SK-N-SH (cell line): ENCODE measurements around the gene SYNC. TPM values are rescaled to one million over a fixed set of nuclear protein-coding genes. Genes with fewer than 3 reads are reported as not detected.

Experiments
- CTCF ChIA-PET: fragments of 300-600, 350-600 bp; formaldehyde crosslinking; extraction: SDS; loops from one replicate; lab custom pipeline; 2021; lab: Yijun Ruan, JAX
- POLR2A ChIA-PET: fragments of 350-600 bp; sonication (Branson Sonifier 250); formaldehyde crosslinking; extraction: SDS; loops from one replicate; lab custom pipeline; 2020; ENCODE audit warnings: antibody characterized with exemption, inconsistent platforms; lab: Yijun Ruan, JAX
- DNase-seq: peaks from one replicate; pipeline ENCODE4 v3.0.0; 2012
- H2AFZ ChIP-seq: fragments of 200-600 bp; sonication (generic); 2 replicates; pipeline ENCODE4 v1.8.1; 2016; ENCODE audit warnings: antibody characterized with exemption, mild to moderate bottlenecking, low read depth
- H3F3A ChIP-seq: fragments of 200-600 bp; sonication (generic); replicated peaks from 2 replicates; pipeline ENCODE3; 2016; ENCODE audit warnings: antibody characterized with exemption, mild to moderate bottlenecking; ENCODE audit not compliant: insufficient read depth
- H3K27ac ChIP-seq, 2 experiments: fragments of 200-500 bp in 1 of 2; fragments of 200-600 bp in 1 of 2; sonication (Bioruptor generic) in 1 of 2; sonication (generic), shearing (Covaris generic) in 1 of 2; 2 replicates each; pipeline versions ENCODE4 v1.5.1 to v1.6.1; 2014 to 2016; ENCODE audit warnings: low read depth in 2 of 2, inconsistent platforms in 1 of 2, low read length in 1 of 2, mild to moderate bottlenecking in 1 of 2, mixed read lengths in 1 of 2
- H3K27me3 ChIP-seq: fragments of 200-600 bp; sonication (generic), shearing (Covaris generic); 2 replicates; pipeline ENCODE4 v1.6.1; 2016; ENCODE audit warnings: mixed run types; ENCODE audit not compliant: insufficient read depth
- H3K36me3 ChIP-seq, 2 experiments: fragments of 200-500 bp in 1 of 2; fragments of 200-600 bp in 1 of 2; sonication (Bioruptor generic) in 1 of 2; sonication (generic) in 1 of 2; replicated peaks in 1 of 2; 2 replicates each; pipeline versions ENCODE3 to v1.5.1; 2014 to 2016; ENCODE audit warnings: low read length in 1 of 2, mild to moderate bottlenecking in 1 of 2; ENCODE audit not compliant: insufficient read depth in 2 of 2, control insufficient read depth in 1 of 2
- H3K4me1 ChIP-seq, 2 experiments: fragments of 200-500 bp in 1 of 2; fragments of 200-600 bp in 1 of 2; sonication (Bioruptor generic) in 1 of 2; sonication (generic), shearing (Covaris generic) in 1 of 2; 2 replicates each; pipeline versions ENCODE4 v1.5.1 to v1.6.1; 2014 to 2016; ENCODE audit warnings: low read depth in 1 of 2, low read length in 1 of 2, mixed run types in 1 of 2; ENCODE audit not compliant: insufficient read depth in 2 of 2, control insufficient read depth in 1 of 2
- H3K4me2 ChIP-seq: fragments of 200-600 bp; sonication (generic), shearing (Covaris generic); 2 replicates; pipeline ENCODE4 v1.6.1; 2017; ENCODE audit warnings: mixed run types
- H3K4me3 ChIP-seq, 2 experiments: fragments of 200-500 bp in 1 of 2; fragments of 200-600 bp in 1 of 2; sonication (Bioruptor generic) in 1 of 2; sonication (generic), shearing (Covaris generic) in 1 of 2; 2 replicates each; pipeline versions ENCODE4 v1.5.1 to v1.8.1; 2014 to 2016; ENCODE audit warnings: low read depth in 2 of 2, inconsistent platforms in 1 of 2, low read length in 1 of 2, mild to moderate bottlenecking in 1 of 2, mixed read lengths in 1 of 2, moderate library complexity in 1 of 2
- H3K79me2 ChIP-seq: fragments of 200-600 bp; sonication (generic); 2 replicates; pipeline ENCODE4 v1.8.1; 2017; ENCODE audit warnings: mild to moderate bottlenecking; ENCODE audit not compliant: insufficient read depth
- H3K9ac ChIP-seq: fragments of 200-600 bp; sonication (generic); 2 replicates; pipeline ENCODE4 v1.6.1; 2017; ENCODE audit warnings: mixed run types
- H3K9me2 ChIP-seq: fragments of 200-600 bp; sonication (generic); 2 replicates; pipeline ENCODE4 v1.6.1; 2017; ENCODE audit warnings: mixed run types
- H3K9me3 ChIP-seq: fragments of 200-600 bp; sonication (generic); 2 replicates; pipeline ENCODE4 v1.6.1; 2017; ENCODE audit warnings: mixed run types, mild to moderate bottlenecking, moderate library complexity
- H4K20me1 ChIP-seq: fragments of 200-600 bp; sonication (generic); 2 replicates; pipeline ENCODE4 v1.6.1; 2017; ENCODE audit warnings: mild to moderate bottlenecking, mixed run types; ENCODE audit not compliant: insufficient read depth
- EZH2phosphoT487 ChIP-seq: fragments of 200-600 bp; sonication (generic); IDR thresholded peaks from 2 replicates; pipeline ENCODE4 v1.6.1; 2017; ENCODE audit warnings: low read depth, mixed run types, mild to moderate bottlenecking, antibody characterized with exemption, moderate library complexity, borderline replicate concordance
- FOSL2 ChIP-seq: IDR thresholded peaks from 2 replicates; pipeline ENCODE4 v1.4.0; 2012; ENCODE audit warnings: low read depth, mild to moderate bottlenecking, moderate library complexity, borderline replicate concordance
- FOXM1 ChIP-seq: IDR thresholded peaks from 2 replicates; pipeline ENCODE4 v1.4.0; 2012; ENCODE audit warnings: low read depth, mild to moderate bottlenecking
- GABPA ChIP-seq: IDR thresholded peaks from 2 replicates; pipeline ENCODE4 v1.4.0; 2012; ENCODE audit warnings: low read depth, mild to moderate bottlenecking
- GATA2 ChIP-seq: sonication (generic); formaldehyde crosslinking; IDR thresholded peaks from 2 replicates; pipeline ENCODE4 v1.5.0; 2020; ENCODE audit warnings: mild to moderate bottlenecking, missing genetic modification reagents
- JUND ChIP-seq: IDR thresholded peaks from 2 replicates; pipeline ENCODE4 v1.4.0; 2012
- NFIC ChIP-seq: IDR thresholded peaks from 2 replicates; pipeline ENCODE4 v1.4.0; 2012; ENCODE audit warnings: borderline replicate concordance
- NRF1 ChIP-seq: IDR thresholded peaks from 2 replicates; pipeline ENCODE4 v1.6.1; 2012; ENCODE audit warnings: low read depth, mild to moderate bottlenecking, low read length
- POLR2AphosphoS5 ChIP-seq: IDR thresholded peaks from 2 replicates; pipeline ENCODE4 v1.6.1; 2012; ENCODE audit warnings: low read depth, low read length
- RAD21 ChIP-seq: IDR thresholded peaks from 2 replicates; pipeline ENCODE4 v1.6.1; 2012; ENCODE audit warnings: mild to moderate bottlenecking, low read length
- RFX5 ChIP-seq: IDR thresholded peaks from 2 replicates; pipeline ENCODE4 v1.6.1; 2012; ENCODE audit warnings: mild to moderate bottlenecking, improper control_type of control experiment, low read length
- TAF1 ChIP-seq: IDR thresholded peaks from 2 replicates; pipeline ENCODE4 v1.6.1; 2012; ENCODE audit warnings: low read depth, mild to moderate bottlenecking, low read length, moderate library complexity, borderline replicate concordance
- YY1 ChIP-seq: IDR thresholded peaks from 2 replicates; pipeline ENCODE4 v1.4.0; 2012; ENCODE audit warnings: low read depth, mild to moderate bottlenecking
- WGBS: methylation state at CpG from one replicate; pipeline ENCODE4 v1.1.6; 2017; ENCODE audit warnings: low lambda C conversion rate; 5-methylcytosine and 5-hydroxymethylcytosine counted together
- polyA plus RNA-seq, 3 experiments: library from polyadenylated mRNA; depleted of rRNA; stranded (reverse); fragments of >200 nt; gene quantifications; 2 replicates each; pipeline ENCODE4 v1.2.3, GENCODE V29; 2012
- TF ChIP-seq, protein P1 (sequence below): IDR thresholded peaks from 2 replicates; pipeline ENCODE4; 2012
- TF ChIP-seq, protein P2 (sequence below): IDR thresholded peaks from 2 replicates; pipeline ENCODE4 v1.4.0; 2012; ENCODE audit warnings: low read depth, borderline replicate concordance
- TF ChIP-seq, protein P3 (sequence below): IDR thresholded peaks from 2 replicates; pipeline ENCODE4 v1.4.0; 2012; ENCODE audit warnings: low read depth, borderline replicate concordance
- TF ChIP-seq, protein P4 (sequence below): fragments of 150-350 bp; IDR thresholded peaks from 2 replicates; pipeline ENCODE4 v1.6.1; 2017; ENCODE audit warnings: antibody characterized with exemption, low read length, low read depth, borderline replicate concordance
- TF ChIP-seq, protein P5 (sequence below): fragments of 150-350 bp; IDR thresholded peaks from 2 replicates; pipeline ENCODE4 v1.6.1; 2016; ENCODE audit warnings: mild to moderate bottlenecking, low read depth, low read length

Gene SYNC
- polyA plus RNA-seq, 1 of the 3 experiments (the other 2 are of a cell fraction): 25.6 TPM

DNA sequence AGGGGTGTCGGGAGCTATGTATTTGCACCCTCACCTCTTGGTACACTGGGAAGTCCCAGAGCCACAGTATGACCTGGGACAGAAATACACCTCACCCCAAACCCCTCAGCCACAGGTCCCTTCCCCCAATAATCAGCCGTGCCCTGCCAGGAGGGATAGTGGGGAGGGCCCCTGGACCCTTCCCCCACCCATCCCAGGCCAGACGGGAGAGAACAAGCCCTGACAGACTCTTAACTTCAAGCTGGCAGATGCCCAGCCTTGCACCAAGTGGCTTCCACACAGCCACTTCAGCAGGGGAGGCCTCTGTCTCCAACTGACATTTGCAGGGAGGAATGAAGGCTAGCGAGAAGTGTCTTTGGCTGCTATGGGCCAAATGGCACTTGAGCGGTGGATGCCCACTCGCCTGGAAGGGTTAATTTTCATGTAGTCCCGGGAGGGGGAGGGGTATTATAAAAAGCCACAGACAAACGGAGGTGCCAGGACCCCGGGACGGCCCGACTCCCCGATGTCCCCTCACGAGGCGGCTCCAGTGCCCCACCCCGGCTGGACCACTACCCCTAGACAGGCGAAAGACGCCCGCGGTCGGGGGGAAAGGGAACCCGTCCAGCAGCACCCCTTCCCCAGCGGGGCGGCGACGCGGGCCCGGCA is 495 bp downstream of the SYNC start:
- Histone ChIP-seq H3F3A (peaks cover 17% of the 10 kb centered on the region), H3K4me2 (peak overlapping the region; percentile 94), H3K36me3 (no peaks in the 10 kb centered on the region), H4K20me1 (no peaks in the 10 kb centered on the region), H3K9me2 (no peaks in the 10 kb centered on the region), H3K9ac (peak overlapping the region; percentile 95), H3K4me3 (peak overlapping the region; percentile 58 to 81), H3K79me2 (peaks cover 45% of the 10 kb centered on the region), H3K9me3 (no peaks in the 10 kb centered on the region), H2AFZ (peak overlapping the region; percentile 31; the same call in 1 of the 2 replicates), H3K27ac (peak overlapping the region in 1 of 2 experiments; percentile 92; a peak in 1 of 4 replicates), H3K4me1 (peaks cover 9 to 13% of the 10 kb centered on the region in 2 experiments; a peak in 3 of 4 replicates), H3K27me3 (no peaks in the 10 kb centered on the region)
- CTCF ChIA-PET: interaction anchor here (1.2 to 18.9 kb wide), 5 partner anchors 10 to 301 kb away, joined by 3 to 392 read pairs (median 6); no protein-coding TSS in a partner anchor
- 35% methylated on average over 14 of the region's 27 CpGs for WGBS
- POLR2A ChIA-PET: interaction anchor here (0.6 kb wide), 1 partner anchor 51 kb away, joined by 3 read pairs; the partner anchor contains the start of gene RBBP4
- DNase-seq: no peak
- TF ChIP-seq NFIC (no peak), POLR2AphosphoS5 (no peak), FOXM1 (no peak), GATA2 (CRISPR knock-in tag) (no peak), GABPA (no peak), JUND (no peak), TAF1 (no peak), YY1 (no peak), RFX5 (no peak), EZH2phosphoT487 (no peak), FOSL2 (no peak), RAD21 (no peak), NRF1 (no peak)
- TF ChIP-seq, protein P1, sequence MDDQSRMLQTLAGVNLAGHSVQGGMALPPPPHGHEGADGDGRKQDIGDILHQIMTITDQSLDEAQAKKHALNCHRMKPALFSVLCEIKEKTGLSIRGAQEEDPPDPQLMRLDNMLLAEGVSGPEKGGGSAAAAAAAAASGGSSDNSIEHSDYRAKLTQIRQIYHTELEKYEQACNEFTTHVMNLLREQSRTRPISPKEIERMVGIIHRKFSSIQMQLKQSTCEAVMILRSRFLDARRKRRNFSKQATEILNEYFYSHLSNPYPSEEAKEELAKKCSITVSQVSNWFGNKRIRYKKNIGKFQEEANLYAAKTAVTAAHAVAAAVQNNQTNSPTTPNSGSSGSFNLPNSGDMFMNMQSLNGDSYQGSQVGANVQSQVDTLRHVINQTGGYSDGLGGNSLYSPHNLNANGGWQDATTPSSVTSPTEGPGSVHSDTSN: no peak
- TF ChIP-seq, protein P2, sequence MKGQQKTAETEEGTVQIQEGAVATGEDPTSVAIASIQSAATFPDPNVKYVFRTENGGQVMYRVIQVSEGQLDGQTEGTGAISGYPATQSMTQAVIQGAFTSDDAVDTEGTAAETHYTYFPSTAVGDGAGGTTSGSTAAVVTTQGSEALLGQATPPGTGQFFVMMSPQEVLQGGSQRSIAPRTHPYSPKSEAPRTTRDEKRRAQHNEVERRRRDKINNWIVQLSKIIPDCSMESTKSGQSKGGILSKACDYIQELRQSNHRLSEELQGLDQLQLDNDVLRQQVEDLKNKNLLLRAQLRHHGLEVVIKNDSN: no peak
- TF ChIP-seq, protein P3, sequence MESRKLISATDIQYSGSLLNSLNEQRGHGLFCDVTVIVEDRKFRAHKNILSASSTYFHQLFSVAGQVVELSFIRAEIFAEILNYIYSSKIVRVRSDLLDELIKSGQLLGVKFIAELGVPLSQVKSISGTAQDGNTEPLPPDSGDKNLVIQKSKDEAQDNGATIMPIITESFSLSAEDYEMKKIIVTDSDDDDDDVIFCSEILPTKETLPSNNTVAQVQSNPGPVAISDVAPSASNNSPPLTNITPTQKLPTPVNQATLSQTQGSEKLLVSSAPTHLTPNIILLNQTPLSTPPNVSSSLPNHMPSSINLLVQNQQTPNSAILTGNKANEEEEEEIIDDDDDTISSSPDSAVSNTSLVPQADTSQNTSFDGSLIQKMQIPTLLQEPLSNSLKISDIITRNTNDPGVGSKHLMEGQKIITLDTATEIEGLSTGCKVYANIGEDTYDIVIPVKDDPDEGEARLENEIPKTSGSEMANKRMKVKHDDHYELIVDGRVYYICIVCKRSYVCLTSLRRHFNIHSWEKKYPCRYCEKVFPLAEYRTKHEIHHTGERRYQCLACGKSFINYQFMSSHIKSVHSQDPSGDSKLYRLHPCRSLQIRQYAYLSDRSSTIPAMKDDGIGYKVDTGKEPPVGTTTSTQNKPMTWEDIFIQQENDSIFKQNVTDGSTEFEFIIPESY: no peak
- TF ChIP-seq, protein P4, sequence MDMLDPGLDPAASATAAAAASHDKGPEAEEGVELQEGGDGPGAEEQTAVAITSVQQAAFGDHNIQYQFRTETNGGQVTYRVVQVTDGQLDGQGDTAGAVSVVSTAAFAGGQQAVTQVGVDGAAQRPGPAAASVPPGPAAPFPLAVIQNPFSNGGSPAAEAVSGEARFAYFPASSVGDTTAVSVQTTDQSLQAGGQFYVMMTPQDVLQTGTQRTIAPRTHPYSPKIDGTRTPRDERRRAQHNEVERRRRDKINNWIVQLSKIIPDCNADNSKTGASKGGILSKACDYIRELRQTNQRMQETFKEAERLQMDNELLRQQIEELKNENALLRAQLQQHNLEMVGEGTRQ: no peak
- TF ChIP-seq, protein P5, sequence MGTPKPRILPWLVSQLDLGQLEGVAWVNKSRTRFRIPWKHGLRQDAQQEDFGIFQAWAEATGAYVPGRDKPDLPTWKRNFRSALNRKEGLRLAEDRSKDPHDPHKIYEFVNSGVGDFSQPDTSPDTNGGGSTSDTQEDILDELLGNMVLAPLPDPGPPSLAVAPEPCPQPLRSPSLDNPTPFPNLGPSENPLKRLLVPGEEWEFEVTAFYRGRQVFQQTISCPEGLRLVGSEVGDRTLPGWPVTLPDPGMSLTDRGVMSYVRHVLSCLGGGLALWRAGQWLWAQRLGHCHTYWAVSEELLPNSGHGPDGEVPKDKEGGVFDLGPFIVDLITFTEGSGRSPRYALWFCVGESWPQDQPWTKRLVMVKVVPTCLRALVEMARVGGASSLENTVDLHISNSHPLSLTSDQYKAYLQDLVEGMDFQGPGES: no peak
